ENCODE measurements around the gene MDGA2.
"Not testable (repeated sequence)": the region's sequence is repeated elsewhere in the genome, so short reads cannot be mapped to it uniquely, and the experiment has no call there.

The MDGA2 gene

GRCh38 chr14:47302121-47302520 is 373.3 kb downstream of the MDGA2 start:
- no peak for DNase-seq

- no peak for DNase-seq
Measured at GRCh38 chr14:47300796-47301195, 374.6 kb downstream of the MDGA2 start.

- no peak for DNase-seq
Measured at GRCh38 chr14:47297374-47297773, 378.0 kb downstream of the MDGA2 start.

GRCh38 chr14:47284283-47284682 is 391.1 kb downstream of the MDGA2 start:
- no peak for DNase-seq

GRCh38 chr14:47281761-47282160 is 393.6 kb downstream of the MDGA2 start:
- not testable (repeated sequence) for DNase-seq

GRCh38 chr14:47278233-47278842 is 397.1 kb downstream of the MDGA2 start:
- no peak for DNase-seq

GRCh38 chr14:47277703-47278102 is 397.7 kb downstream of the MDGA2 start:
- DNase-seq, result no peak

- no peak for DNase-seq
Measured at GRCh38 chr14:47276931-47277330, 398.5 kb downstream of the MDGA2 start.

GRCh38 chr14:47273939-47274338 is 401.5 kb downstream of the MDGA2 start:
- no peak for DNase-seq

GRCh38 chr14:47270715-47271114 is 404.7 kb downstream of the MDGA2 start:
- no peak for DNase-seq

GRCh38 chr14:47269756-47270492 is 405.5 kb downstream of the MDGA2 start:
- no peak for DNase-seq

GRCh38 chr14:47264842-47265241 is 410.6 kb downstream of the MDGA2 start:
- DNase-seq, result no peak

GRCh38 chr14:47262801-47263200 is 412.6 kb downstream of the MDGA2 start:
- no peak for DNase-seq

GRCh38 chr14:47261350-47261749 is 414.1 kb downstream of the MDGA2 start:
- DNase-seq, result no peak

- no peak for DNase-seq
Measured at GRCh38 chr14:47259796-47260195, 415.6 kb downstream of the MDGA2 start.

- no peak for DNase-seq
Measured at GRCh38 chr14:47257013-47257412, 418.4 kb downstream of the MDGA2 start.

- DNase-seq, result no peak
Measured at GRCh38 chr14:47252802-47253201, 422.6 kb downstream of the MDGA2 start.

- DNase-seq, result no peak
Measured at GRCh38 chr14:47246367-47246766, 429.0 kb downstream of the MDGA2 start.

GRCh38 chr14:47242579-47242978 is 432.8 kb downstream of the MDGA2 start:
- not testable (repeated sequence) for DNase-seq

- no peak for DNase-seq
Measured at GRCh38 chr14:47240748-47241437, 434.5 kb downstream of the MDGA2 start.

- DNase-seq, result no peak
Measured at GRCh38 chr14:47235619-47236018, 439.8 kb downstream of the MDGA2 start.

GRCh38 chr14:47226877-47227520 is 448.4 kb downstream of the MDGA2 start:
- DNase-seq, result no peak

GRCh38 chr14:47223656-47224055 is 451.7 kb downstream of the MDGA2 start:
- no peak for DNase-seq

- no peak for DNase-seq
Measured at GRCh38 chr14:47220096-47220495, 455.3 kb downstream of the MDGA2 start.

All from NCI-H2029 (cell line).